GM19025 (cell line): ENCODE data around the gene PRKCE.
A peak's percentile ranks its signal among the peaks of the same experiment; 100 is the strongest.

ENCODE experiments used
- ATAC-seq: cut with Tn5 transposase; IDR thresholded peaks from one replicate; pipeline ENCODE4 v1.9.1; 2021; ENCODE audit warnings: mild to moderate bottlenecking, low read depth, moderate library complexity; ENCODE audit not compliant: unreplicated experiment

PRKCE gene

DNA sequence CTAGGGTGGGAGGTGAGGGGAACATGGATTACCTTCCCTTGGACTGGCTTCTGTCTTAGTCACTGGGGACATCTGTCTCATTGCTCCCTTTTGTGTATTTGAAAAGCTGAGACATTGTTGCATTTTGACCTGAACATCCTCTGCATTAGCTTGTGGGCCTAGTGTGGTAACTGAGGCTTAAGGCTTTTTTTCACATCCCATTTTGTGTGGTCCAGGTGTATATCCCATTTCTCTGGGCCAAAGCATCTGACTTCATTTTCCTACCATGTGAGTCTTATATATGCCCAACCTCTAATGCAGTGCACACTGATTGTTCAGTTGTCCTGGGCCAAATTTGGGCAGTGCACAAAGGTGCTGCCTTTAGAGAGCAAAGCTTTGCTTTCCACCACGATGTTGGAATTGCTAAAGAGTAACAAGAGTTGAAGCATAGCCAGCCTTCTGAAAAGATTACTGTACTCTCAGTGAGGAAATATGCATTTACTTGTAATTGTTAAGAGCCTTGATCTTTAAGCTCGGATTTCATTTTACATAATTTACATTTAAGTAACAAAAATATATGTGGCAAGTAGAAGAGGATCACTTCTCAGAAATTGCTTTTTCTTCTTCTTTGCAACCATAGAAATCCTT lies 13.3 kb downstream of the PRKCE start:
- no peak for ATAC-seq

- no peak for ATAC-seq
These were observed 17.0 kb downstream of the PRKCE start for GRCh38 chr2:45668509-45668908.

DNA sequence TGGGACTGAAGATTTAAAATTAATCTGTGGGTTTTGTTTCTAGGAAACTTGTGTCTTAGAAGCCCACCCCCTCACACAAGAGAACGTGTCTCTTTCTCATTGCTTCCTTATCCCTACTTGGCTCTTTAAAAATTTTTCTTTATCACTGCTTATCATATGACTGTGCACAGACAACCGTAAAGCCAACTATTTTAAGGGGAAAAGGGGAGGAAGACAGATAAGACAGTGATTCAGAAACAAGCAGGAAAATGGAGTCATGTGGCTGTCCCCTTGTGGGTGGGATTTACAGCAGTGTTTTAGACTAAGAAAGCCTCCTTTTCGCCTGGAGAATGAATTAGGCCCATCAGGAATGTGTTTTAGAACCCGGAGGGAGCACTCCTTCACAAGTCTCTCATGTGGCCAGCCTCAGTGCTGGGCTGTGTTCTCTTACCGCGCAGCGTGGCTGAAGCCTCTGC lies 17.6 kb downstream of the PRKCE start:
- ATAC-seq = no peak

- ATAC-seq = no peak
These were observed 19.2 kb downstream of the PRKCE start for GRCh38 chr2:45670646-45671045.

GRCh38 chr2:45672138-45672537 lies 20.7 kb downstream of the PRKCE start:
- ATAC-seq = no peak

- ATAC-seq = no peak
These were observed 22.8 kb downstream of the PRKCE start for GRCh38 chr2:45674035-45674816.

DNA sequence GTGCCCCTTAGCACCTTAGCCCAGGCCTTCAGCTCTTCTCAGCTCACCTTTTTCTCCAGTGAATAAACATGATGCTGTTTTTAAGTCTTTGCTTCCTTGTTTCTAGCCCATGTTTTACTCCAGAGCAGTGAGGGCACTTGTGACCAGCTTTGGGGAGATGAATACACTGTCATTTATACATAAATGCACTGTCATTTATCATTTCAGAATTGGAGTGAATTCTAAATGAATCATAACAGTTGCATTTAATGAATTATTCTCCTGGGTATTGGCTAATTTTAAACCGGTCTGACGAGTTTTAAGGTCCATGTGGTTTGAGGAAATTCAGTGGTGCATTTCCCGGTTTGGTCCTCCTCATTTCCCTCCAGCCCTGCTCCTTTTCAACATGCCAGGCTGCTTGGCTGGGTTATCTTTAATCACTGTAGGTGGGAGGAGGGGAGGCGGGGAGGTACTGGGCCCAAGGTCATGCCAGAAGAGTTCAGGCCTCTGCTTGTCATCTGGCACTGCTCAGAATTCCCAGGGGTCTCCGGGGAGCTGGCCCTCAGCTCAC lies 23.9 kb downstream of the PRKCE start:
- ATAC-seq = no peak

DNA sequence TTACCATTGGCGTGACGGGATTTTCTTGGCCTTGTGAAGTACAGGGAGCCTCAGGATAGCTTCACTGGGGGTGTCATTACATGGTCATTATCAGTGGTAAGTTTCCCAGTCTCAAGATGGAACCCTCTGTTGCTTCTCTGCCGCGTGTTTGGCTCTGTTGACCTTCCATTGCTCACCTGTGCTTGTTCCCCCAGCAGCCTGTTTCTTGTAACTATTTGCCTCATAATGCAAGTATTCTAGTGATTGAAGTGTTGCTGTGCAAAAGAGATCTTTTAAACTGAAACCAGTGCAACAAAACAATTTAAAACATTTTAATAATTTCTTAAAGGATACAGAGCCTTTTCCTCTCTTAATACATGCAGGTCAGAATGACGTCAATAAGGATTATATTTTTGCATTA lies 24.6 kb downstream of the PRKCE start:
- ATAC-seq = no peak

GRCh38 chr2:45678791-45679348 lies 27.4 kb downstream of the PRKCE start:
- no peak for ATAC-seq

DNA sequence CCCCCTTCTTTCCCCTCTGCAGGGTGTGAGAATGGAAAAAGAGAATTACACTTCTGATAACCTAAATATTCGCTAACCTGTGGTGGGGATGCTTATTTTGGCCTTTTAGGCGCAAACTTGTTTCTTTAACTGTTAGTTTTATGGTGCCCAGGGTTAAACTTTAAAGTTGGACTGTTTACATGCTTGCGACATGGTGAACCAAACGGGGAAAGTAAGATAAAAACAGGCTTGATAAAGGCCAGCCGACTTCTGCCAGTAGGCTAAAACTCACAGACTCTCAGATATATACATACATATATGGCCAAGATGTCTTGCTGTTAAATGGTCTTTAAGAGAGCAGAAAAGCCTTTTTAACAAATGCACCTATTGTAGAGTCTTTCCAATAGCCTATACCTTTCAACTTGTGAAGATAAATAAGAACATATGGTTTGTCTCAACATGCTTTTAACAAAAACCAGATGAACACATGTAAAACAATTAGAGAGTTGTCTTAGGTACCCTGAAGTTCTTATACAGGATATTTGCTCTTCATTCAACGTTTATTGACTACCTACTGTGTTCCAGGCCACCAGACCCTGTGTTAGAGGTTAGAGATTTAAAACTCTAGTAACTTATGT lies 29.0 kb downstream of the PRKCE start:
- no peak for ATAC-seq

- peak; percentile 89 for ATAC-seq
These were observed 30.2 kb downstream of the PRKCE start for GRCh38 chr2:45681675-45682074.

- ATAC-seq = no peak
These were observed 31.8 kb downstream of the PRKCE start for GRCh38 chr2:45683292-45683691.

DNA sequence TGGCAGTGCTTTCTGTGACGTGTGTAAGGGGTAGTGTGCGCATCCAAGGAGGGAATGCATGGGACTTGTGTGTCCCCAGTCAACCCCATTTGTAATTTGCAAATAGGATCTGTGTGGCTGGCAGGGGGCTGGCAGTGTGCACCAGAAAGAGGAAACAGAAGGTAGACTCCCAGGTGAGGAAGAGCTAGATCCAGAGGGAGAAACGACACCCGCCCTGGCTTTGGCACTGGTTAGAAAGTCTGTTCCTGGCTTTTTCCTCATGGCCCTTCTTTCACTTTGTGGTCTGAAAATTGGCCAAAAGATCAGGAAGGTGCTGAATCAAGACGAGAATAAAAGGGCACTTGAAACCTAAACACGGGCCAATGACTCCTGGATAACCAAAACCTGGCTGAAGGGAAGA lies 33.3 kb downstream of the PRKCE start:
- no peak for ATAC-seq

GRCh38 chr2:45685260-45685659 lies 33.8 kb downstream of the PRKCE start:
- ATAC-seq = no peak

DNA sequence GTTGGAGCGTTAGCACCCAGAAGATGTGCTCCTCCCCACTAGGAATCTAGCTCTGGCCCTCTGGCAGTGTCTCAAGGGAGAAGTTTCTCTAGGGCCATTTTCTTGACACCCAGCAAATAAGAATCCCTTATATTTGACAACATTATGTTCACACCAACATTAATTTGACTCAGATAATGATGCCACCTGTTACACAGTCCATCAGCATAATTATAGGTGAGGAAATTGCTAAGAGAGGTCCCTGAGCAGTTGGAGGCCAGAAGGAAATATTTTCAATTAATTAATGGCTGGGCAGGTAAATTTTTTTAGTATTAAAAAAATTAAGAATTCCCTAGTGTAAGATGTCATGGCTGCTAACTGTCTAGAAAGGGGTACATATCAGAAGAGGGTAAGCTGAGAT lies 36.5 kb downstream of the PRKCE start:
- ATAC-seq = no peak

DNA sequence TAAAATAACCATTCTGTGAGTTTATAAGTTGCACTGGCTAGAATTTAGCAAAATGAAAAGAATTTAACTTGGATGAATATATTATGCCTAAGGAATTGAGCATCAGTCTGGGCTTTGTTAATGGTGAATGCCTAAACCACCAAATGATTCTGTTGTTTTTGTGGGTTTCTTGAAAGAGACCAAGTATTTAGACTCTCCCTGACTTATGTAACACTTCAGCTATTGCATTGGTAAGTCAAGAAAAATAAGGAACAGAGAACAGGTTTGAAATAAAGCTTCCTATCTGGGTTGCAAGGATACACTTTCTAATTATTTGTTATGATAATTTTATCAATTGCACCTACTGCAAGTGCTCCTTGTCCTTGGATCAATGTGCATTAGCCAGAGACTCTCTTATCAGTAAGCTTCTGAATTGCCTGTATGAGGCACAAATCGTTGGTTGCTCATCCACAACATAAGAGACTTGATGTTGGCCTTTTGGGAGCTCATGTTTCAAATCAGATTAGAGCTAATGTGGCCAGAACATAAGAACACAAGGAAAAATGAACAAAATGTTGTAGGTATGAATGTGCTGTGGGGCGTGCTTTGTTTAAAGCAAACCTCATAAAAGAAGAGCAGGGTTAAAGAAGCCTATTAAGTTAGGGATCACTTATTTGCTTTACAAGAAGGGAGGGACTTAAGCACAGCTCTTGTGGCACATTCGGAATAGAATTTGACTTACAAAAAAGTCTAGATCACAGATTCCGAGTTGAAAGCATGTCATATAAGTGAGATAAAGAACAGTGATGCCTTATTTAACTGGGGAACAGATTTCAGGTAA lies 37.2 kb downstream of the PRKCE start:
- ATAC-seq = no peak

GRCh38 chr2:45690231-45690630 lies 38.8 kb downstream of the PRKCE start:
- no peak for ATAC-seq

- ATAC-seq = peak; percentile 64
These were observed 39.9 kb downstream of the PRKCE start for GRCh38 chr2:45691171-45691999.

DNA sequence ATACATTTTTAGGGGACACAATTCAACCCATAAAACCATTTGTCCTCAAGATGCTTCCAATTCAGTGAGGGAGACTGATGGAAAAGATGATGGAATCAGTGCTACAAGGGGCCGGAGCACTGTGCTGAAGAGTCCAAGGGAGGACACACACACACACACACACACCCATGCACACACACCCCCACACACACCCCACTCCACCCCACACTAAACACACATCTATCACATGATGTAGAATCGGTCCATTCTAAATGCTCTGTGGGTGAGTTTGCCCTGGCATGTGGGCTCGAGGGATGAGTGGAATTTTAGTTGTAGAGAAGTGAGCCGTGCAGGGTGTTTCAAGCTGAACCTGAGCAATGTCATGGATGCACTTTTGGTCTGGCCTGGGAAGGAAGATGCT lies 41.1 kb downstream of the PRKCE start:
- ATAC-seq = no peak
